ENCODE measurements around the gene TLCD1. TPM values are rescaled to one million over a fixed set of nuclear protein-coding genes. Genes with fewer than 3 reads are reported as not detected.

Gene TLCD1
- polyA plus RNA-seq, 2 of the 4 experiments (the other 2 are of a cell fraction), result 36.7 to 83.3 TPM

DNA sequence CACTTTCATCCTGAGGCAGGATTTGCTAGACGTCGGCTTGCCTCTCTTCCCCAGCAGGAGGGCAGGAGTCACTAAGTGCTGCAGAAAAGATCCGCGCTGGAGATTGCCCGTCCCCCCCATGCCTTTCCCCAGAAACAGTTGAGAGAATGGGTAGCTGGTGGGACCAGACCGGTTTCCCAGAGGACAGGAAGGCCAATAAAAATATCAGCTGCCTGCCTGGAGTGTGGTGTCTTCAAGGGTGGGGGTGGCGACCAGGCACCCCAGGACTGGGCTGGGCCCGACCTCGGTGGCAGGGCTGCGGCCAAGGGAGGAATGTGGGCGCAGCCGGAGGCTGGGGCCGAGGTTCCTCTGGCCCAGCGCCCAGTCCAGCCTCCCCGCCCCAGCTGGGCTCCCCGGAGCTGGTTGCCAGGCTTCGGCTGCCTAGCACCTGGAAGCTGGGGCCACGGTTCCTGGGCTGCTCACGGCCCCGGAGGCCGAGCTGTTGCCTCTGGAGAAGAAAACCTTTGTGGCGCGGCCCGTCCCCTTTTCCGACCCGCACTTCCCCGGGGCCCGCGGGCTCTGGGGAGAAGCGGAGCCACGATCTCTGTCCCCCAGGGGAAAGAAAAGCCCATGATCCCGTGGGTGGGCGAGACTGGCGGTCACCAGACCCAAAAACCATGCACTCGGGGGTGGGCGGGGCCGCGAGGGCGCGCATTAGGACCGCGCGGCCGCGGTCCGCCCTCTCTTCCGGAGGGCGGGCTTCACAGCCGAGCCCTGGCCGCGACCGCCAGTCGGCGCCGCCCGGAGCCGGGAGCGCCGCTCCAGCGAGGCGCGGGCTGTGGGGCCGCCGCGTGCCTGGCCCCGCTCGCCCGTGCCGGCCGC, 17.4 kb upstream of the TLCD1 start, which contains the start of gene TRAF4 (continued):
- TF ChIP-seq RCOR1 (IDR thresholded peaks at IDR 0.05; ENCODE audit: low read depth, low read length) (no peak), SMC3 (IDR thresholded peaks at IDR 0.05) (0 out of 3 replicates have a peak, but pooled peaks have one; percentile 7), MYC (IDR thresholded peaks at IDR 0.05; ENCODE audit: borderline replicate concordance, low read length) (peak; percentile 63; the same call in 1 of the 2 replicates), POLR2A (IDR thresholded peaks at IDR 0.05; ENCODE audit: low read length) (peak; percentile 97), JUN (IDR thresholded peaks at IDR 0.05) (peak; percentile 78 to 93; a peak in 3 of 5 replicates), TFCP2L1 (CRISPR knock-in tag; IDR thresholded peaks at IDR 0.05) (0 out of 2 replicates have a peak, but pooled peaks have one; percentile 27)
- TF ChIP-seq, protein P1, sequence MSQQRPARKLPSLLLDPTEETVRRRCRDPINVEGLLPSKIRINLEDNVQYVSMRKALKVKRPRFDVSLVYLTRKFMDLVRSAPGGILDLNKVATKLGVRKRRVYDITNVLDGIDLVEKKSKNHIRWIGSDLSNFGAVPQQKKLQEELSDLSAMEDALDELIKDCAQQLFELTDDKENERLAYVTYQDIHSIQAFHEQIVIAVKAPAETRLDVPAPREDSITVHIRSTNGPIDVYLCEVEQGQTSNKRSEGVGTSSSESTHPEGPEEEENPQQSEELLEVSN (IDR thresholded peaks at IDR 0.05; ENCODE audit: borderline replicate concordance, low read depth), result peak; percentile 20

DNA sequence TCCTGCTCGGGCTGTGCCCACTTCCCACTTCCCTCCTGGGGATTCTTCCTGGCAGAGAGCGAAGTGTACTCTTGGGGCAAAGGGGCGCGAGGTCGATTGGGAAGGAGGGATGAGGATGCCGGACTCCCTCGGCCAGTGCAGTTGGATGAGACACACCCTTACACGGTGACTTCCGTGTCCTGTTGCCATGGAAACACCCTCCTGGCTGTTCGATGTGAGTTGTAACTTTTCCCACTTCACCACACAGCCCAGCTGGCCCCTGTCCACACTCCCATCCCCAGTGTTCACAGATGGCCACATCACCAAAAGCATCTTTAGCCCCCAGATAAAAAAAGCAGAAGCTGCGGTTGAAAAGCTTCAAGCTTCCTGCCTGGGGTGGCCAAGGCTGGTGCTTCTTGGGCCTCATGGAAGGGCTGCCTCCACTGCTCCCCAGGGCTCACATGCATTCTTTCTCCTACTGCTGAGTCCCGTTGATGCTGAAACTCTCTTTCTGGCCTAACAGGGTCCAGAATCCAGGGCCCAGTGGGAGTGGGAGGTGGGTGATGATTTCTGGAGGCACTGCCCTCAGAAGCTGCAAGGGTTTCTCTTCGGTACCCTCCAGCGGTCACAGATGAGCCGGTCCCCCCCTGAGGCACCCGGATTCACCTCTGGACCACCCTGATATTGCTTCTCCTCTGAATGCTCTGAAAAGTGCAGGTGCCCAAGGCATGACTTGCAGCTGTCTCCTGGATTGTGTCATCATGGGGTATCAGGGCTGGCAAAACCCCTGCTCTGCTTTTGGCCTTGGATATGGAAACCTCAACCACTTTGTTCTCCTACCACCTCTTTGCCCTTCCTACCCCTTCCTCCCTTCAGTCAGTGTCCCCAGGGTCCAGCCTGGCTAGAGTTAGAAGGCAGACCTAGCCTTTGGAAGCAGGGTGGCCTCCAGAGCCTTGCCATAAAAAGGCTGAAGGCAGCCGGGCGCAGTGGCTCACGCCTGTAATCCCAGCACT, 15.6 kb upstream of the TLCD1 start:
- FAIRE-seq, result no peak
- TF ChIP-seq CEBPB (IDR thresholded peaks at IDR 0.05), result no peak
- CTCF ChIA-PET, result interaction anchor here (0.5 to 22.6 kb wide), 11 partner anchors 8 to 1132 kb away, joined by 3 to 977 read pairs (median 3); partner anchors contain the start of genes DHRS13, NEK8, RPL23A and TLCD1

DNA sequence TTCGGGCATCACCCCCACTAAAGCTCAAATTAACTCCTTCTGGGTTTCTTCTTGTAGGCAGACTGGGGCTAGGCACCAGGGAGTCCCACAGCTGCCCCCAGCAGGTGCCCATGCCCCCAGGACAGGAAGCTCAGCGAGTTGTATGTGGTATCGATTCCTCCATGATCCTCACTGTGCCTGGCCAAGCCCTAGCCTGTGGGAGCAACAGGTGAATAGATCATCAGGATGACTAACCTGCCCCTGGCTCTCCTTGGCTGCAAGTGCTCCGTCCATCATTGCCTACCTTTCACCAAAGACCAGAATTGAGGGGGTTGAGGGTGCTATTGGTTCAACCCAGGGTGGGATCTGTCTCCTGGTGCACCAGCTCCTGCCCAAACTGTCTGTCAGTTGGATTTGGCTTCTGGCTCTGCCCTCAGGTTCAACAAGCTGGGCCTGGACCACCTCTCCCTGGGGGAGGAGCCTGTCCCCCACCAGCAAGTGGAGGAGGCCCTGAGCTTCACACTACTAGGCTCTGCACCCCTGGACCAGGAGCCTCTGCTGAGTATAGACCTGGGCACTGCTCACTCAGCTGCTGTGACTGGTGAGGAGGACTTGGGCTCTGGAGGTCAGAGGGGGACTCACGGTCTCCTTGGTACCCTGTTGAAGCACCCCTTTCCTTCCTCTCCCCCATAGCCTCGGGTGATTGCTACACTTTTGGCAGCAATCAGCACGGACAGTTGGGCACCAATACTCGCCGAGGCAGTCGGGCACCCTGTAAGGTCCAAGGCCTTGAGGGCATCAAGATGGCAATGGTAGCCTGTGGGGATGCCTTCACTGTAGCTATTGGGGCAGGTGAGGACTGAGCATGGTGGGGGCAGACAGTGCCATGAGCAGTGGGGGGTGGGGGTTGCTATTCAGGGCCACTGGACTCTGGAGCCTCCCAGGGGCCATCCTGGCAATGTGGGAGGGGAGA, 14.6 kb upstream of the TLCD1 start:
- Histone ChIP-seq H3K4me3 (no peak overlapping the region), H3K9me3 (peaks cover 9% of the 10 kb centered on the region), H3K4me1 (peaks cover 16% of the 10 kb centered on the region), H3K27ac (peak overlapping the region in 1 of 2 experiments; percentile 4; a peak in 1 of 6 replicates), H3K4me2 (no peak overlapping the region)
- TF ChIP-seq, protein P2, sequence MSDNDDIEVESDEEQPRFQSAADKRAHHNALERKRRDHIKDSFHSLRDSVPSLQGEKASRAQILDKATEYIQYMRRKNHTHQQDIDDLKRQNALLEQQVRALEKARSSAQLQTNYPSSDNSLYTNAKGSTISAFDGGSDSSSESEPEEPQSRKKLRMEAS (IDR thresholded peaks at IDR 0.05), result no peak
- TF ChIP-seq GATA3 (IDR thresholded peaks at IDR 0.05; ENCODE audit: borderline replicate concordance), result no peak
- TF ChIP-seq PHF8 (IDR thresholded peaks at IDR 0.05; ENCODE audit: borderline replicate concordance, low read depth), result no peak
- no peak for TF ChIP-seq NPAS2 (CRISPR knock-in tag; IDR thresholded peaks at IDR 0.05; ENCODE audit: borderline replicate concordance)
- TF ChIP-seq ZNF302 (CRISPR knock-in tag; IDR thresholded peaks at IDR 0.05), result no peak
- ChIA-PET POLR2A (interaction anchor here (1.4 to 1.5 kb wide), 2 partner anchors 12 to 13 kb away, joined by 3 to 4 read pairs; partner anchors contain the start of gene NEK8), CTCF (interaction anchor here (0.6 to 22.6 kb wide), 10 partner anchors 9 to 355 kb away, joined by 3 to 977 read pairs (median 4); partner anchors contain the start of genes DHRS13, NEK8, RPL23A and TLCD1)
- 88% methylated on average over 10 of the region's 10 CpGs for WGBS (ENCODE audit: missing lambda C conversion rate)
- DNase-seq (ENCODE audit: low read depth in 1 of 2, low spot score in 1 of 2) (no peak), ATAC-seq (no peak), FAIRE-seq (no peak)

More for the DNA sequence above, 15.6 kb upstream of the TLCD1 start:
- no peak for DNase-seq (ENCODE audit: low read depth in 1 of 2, low spot score in 1 of 2)
- WGBS (ENCODE audit: missing lambda C conversion rate), result 95% methylated on average over 19 of the region's 19 CpGs
- Histone ChIP-seq H3K9me3 (peaks cover 9% of the 10 kb centered on the region), H3K27ac (peak overlapping the region; percentile 98 to 99; a peak in 5 of 6 replicates), H3K4me2 (no peak overlapping the region; the same call in 2 of the 3 replicates), H3K4me1 (peaks cover 26% of the 10 kb centered on the region), H3K4me3 (no peak overlapping the region)
- no peak for ATAC-seq
- POLR2A ChIA-PET, result interaction anchor here (1.5 to 12.2 kb wide), 2 partner anchors 14 to 15 kb away, joined by 3 to 369 read pairs; partner anchors contain the start of genes NEK8 and TLCD1
